GM12873 (cell line): ENCODE measurements around the gene ARPC5.

Experiments
- CTCF ChIP-seq: IDR thresholded peaks from 2 replicates; pipeline ENCODE4 v1.5.1; 2012; ENCODE audit warnings: low read depth, mild to moderate bottlenecking, moderate library complexity, low read length, control low read depth; ENCODE audit not compliant: insufficient read depth; ENCODE audit errors: missing control alignments

ARPC5 gene

GRCh38 chr1:183582021-183582713 lies 53.4 kb downstream of the ARPC5 start:
- no peak for TF ChIP-seq CTCF

GRCh38 chr1:183580281-183580682 lies 55.3 kb downstream of the ARPC5 start:
- peak; percentile 39 for TF ChIP-seq CTCF

- TF ChIP-seq CTCF = no peak
Observed at GRCh38 chr1:183578856-183579255, 56.7 kb downstream of the ARPC5 start.

- no peak for TF ChIP-seq CTCF
Observed at GRCh38 chr1:183577897-183578465, 57.6 kb downstream of the ARPC5 start.

GRCh38 chr1:183576537-183576936 lies 59.0 kb downstream of the ARPC5 start:
- TF ChIP-seq CTCF = no peak

GRCh38 chr1:183575606-183576005 lies 60.0 kb downstream of the ARPC5 start:
- TF ChIP-seq CTCF = no peak

GRCh38 chr1:183572721-183573120 lies 62.9 kb downstream of the ARPC5 start:
- TF ChIP-seq CTCF = no peak
